GM23248 (cell line): ENCODE data around the gene TUBB. TPM values are rescaled to one million over a fixed set of nuclear protein-coding genes. Genes with fewer than 3 reads are reported as not detected.

Experiments used
- DNase-seq: peaks from one replicate; pipeline ENCODE4 v3.0.0-alpha.2; 2015
- H2AFZ ChIP-seq: fragments of 200-600 bp; sonication (generic); 2 replicates; pipeline ENCODE4 v1.6.1; 2016; ENCODE audit warnings: antibody characterized with exemption
- H3F3A ChIP-seq: fragments of 200-600 bp; sonication (generic); 2 replicates; pipeline ENCODE4 v1.6.1; 2016; ENCODE audit warnings: mild to moderate bottlenecking, antibody characterized with exemption, mixed run types; ENCODE audit not compliant: insufficient read depth
- H3K27ac ChIP-seq: fragments of 200-600 bp; sonication (generic); 2 replicates; pipeline ENCODE4 v1.5.1; 2016; ENCODE audit warnings: mild to moderate bottlenecking
- H3K27me3 ChIP-seq: fragments of 200-600 bp; sonication (generic); replicated peaks from 2 replicates; pipeline ENCODE4 v1.6.1; 2016; ENCODE audit warnings: mild to moderate bottlenecking; ENCODE audit not compliant: insufficient read depth
- H3K36me3 ChIP-seq: fragments of 200-600 bp; sonication (generic); 2 replicates; pipeline ENCODE4 v1.6.1; 2016; ENCODE audit warnings: low read depth, mild to moderate bottlenecking
- H3K4me1 ChIP-seq: fragments of 200-600 bp; sonication (generic); 2 replicates; pipeline ENCODE4 v1.6.1; 2016; ENCODE audit warnings: mild to moderate bottlenecking; ENCODE audit not compliant: insufficient read depth
- H3K4me2 ChIP-seq: fragments of 200-600 bp; sonication (generic); one replicate; pipeline ENCODE4 v1.6.1; 2016; ENCODE audit warnings: mild to moderate bottlenecking; ENCODE audit not compliant: unreplicated experiment
- H3K4me3 ChIP-seq: fragments of 200-600 bp; sonication (generic); 2 replicates; pipeline ENCODE4 v1.5.1; 2016; ENCODE audit warnings: mild to moderate bottlenecking
- H3K79me2 ChIP-seq: fragments of 200-600 bp; sonication (generic); 2 replicates; pipeline ENCODE4 v1.6.1; 2016; ENCODE audit warnings: mild to moderate bottlenecking; ENCODE audit not compliant: insufficient read depth
- H3K9ac ChIP-seq: fragments of 200-600 bp; sonication (generic); 2 replicates; pipeline ENCODE4 v1.6.1; 2016; ENCODE audit warnings: mild to moderate bottlenecking
- H3K9me2 ChIP-seq: fragments of 200-600 bp; sonication (generic); 2 replicates; pipeline ENCODE4 v1.6.1; 2016; ENCODE audit warnings: mixed run types, mild to moderate bottlenecking, moderate library complexity; ENCODE audit not compliant: insufficient read depth
- H3K9me3 ChIP-seq: fragments of 200-600 bp; sonication (generic); one replicate; pipeline ENCODE4 v1.6.1; 2017; ENCODE audit warnings: low read depth
- H4K20me1 ChIP-seq: fragments of 200-600 bp; sonication (generic); 2 replicates; pipeline ENCODE4 v1.6.0; 2016; ENCODE audit not compliant: insufficient read depth
- EZH2 ChIP-seq: fragments of 200-600 bp; sonication (generic); IDR thresholded peaks from 2 replicates; pipeline ENCODE4 v1.6.1; 2018; ENCODE audit warnings: antibody characterized with exemption, mild to moderate bottlenecking; ENCODE audit not compliant: insufficient read depth, poor library complexity, severe bottlenecking
- EZH2phosphoT487 ChIP-seq: fragments of 200-600 bp; sonication (generic); IDR thresholded peaks from 2 replicates; pipeline ENCODE4 v1.6.1; 2018; ENCODE audit warnings: antibody characterized with exemption, moderate library complexity, mild to moderate bottlenecking, low read depth; ENCODE audit not compliant: insufficient read depth
- WGBS, 2 experiments: methylation state at CpG; one replicate each; pipeline ENCODE4 v1.1.6; 2015 to 2017; ENCODE audit warnings: low lambda C conversion rate in 2 of 2, low coverage in 1 of 2; ENCODE audit errors: missing lambda C conversion rate in 2 of 2; 5-methylcytosine and 5-hydroxymethylcytosine counted together
- in situ Hi-C: fragments of 300-500 bp; cut with MboI; formaldehyde crosslinking; loops from 2 replicates; pipeline ENCODE4 v1.15.0; 2020
- polyA plus RNA-seq: library from polyadenylated mRNA; unstranded; fragments of >200 nt; fragmentation: Nextera tagmentation; extraction: Ambion mirVana; gene quantifications from 2 replicates; pipeline ENCODE4 v1.2.1, GENCODE V29; 2016
- total RNA-seq: library from RNA; depleted of rRNA; stranded (reverse); fragments of >200 nt; shearing (Covaris generic); gene quantifications from 2 replicates; pipeline ENCODE4 v1.2.3, GENCODE V29; 2014

Gene TUBB
- total and polyA plus RNA-seq, 2 experiments from 2014 or later, result 491 to 565 TPM

GRCh38 chr6:30709101-30709868 lies 10.9 kb upstream of the TUBB start:
- no peak for DNase-seq
- Histone ChIP-seq H3K36me3 (peaks cover 3% of the 10 kb centered on the region; the same call in 1 of the 2 replicates), H3K9ac (no peak overlapping the region), H3K79me2 (0 out of 2 replicates have a peak, but pooled peaks cover 1% of the 10 kb centered on the region), H2AFZ (no peak overlapping the region), H3K4me1 (no peaks in the 10 kb centered on the region), H4K20me1 (no peaks in the 10 kb centered on the region), H3F3A (no peaks in the 10 kb centered on the region), H3K27ac (no peak overlapping the region), H3K9me3 (no peaks in the 10 kb centered on the region), H3K4me2 (no peak overlapping the region), H3K27me3 (no peaks in the 10 kb centered on the region), H3K9me2 (no peaks in the 10 kb centered on the region), H3K4me3 (no peak overlapping the region)
- TF ChIP-seq EZH2 (no peak), EZH2phosphoT487 (no peak)
- WGBS, 2 experiments, result 94 to 95% methylated on average over 2 of the region's 2 CpGs
- in situ Hi-C loops, result no loop called here

GRCh38 chr6:30711758-30712380 lies 8.3 kb upstream of the TUBB start:
- Histone ChIP-seq H2AFZ (no peak overlapping the region), H3K27ac (no peak overlapping the region), H3K4me2 (no peak overlapping the region), H3K36me3 (peaks cover 6% of the 10 kb centered on the region; the same call in 1 of the 2 replicates), H3K9me3 (no peaks in the 10 kb centered on the region), H3F3A (no peaks in the 10 kb centered on the region), H3K4me1 (peaks cover 5% of the 10 kb centered on the region; the same call in 1 of the 2 replicates), H4K20me1 (no peaks in the 10 kb centered on the region), H3K9me2 (no peaks in the 10 kb centered on the region), H3K79me2 (peaks cover 27% of the 10 kb centered on the region), H3K9ac (no peak overlapping the region), H3K27me3 (no peaks in the 10 kb centered on the region), H3K4me3 (no peak overlapping the region)
- TF ChIP-seq EZH2phosphoT487 (no peak), EZH2 (no peak)
- 89 to 100% methylated on average over 1 of the region's 1 CpG for WGBS, 2 experiments
- in situ Hi-C loops, result no loop called here
- DNase-seq, result no peak

- peaks cover 3% of the 10 kb centered on the region; the same call in 1 of the 2 replicates for H3K36me3 ChIP-seq
- no peaks in the 10 kb centered on the region for H3K27me3 ChIP-seq
- H2AFZ ChIP-seq, result no peak overlapping the region
- no peaks in the 10 kb centered on the region for H3K9me2 ChIP-seq
- no peak overlapping the region for H3K9ac ChIP-seq
- H3F3A ChIP-seq, result no peaks in the 10 kb centered on the region
- 77 to 80% methylated on average over 7 of the region's 7 CpGs for WGBS, 2 experiments
- H3K27ac ChIP-seq, result no peak overlapping the region
- H3K4me3 ChIP-seq, result no peak overlapping the region
- no peak overlapping the region for H3K4me2 ChIP-seq
- peaks cover 5% of the 10 kb centered on the region; the same call in 1 of the 2 replicates for H3K4me1 ChIP-seq
- in situ Hi-C loops, result no loop called here
- H3K9me3 ChIP-seq, result no peaks in the 10 kb centered on the region
- no peak for DNase-seq
- peaks cover 29% of the 10 kb centered on the region for H3K79me2 ChIP-seq
- no peaks in the 10 kb centered on the region for H4K20me1 ChIP-seq
- TF ChIP-seq EZH2 (no peak), EZH2phosphoT487 (no peak)
These were observed 7.7 kb upstream of the TUBB start for GRCh38 chr6:30712441-30712945.

- H3K79me2 ChIP-seq, result peaks cover 43% of the 10 kb centered on the region
- H2AFZ ChIP-seq, result no peak overlapping the region
- H3K27ac ChIP-seq, result no peak overlapping the region
- H3K9ac ChIP-seq, result no peak overlapping the region
- peaks cover 17% of the 10 kb centered on the region for H3K4me1 ChIP-seq
- no peak for DNase-seq
- peaks cover 3% of the 10 kb centered on the region; the same call in 1 of the 2 replicates for H3K36me3 ChIP-seq
- H3K27me3 ChIP-seq, result no peaks in the 10 kb centered on the region
- H3K4me3 ChIP-seq, result no peak overlapping the region
- no peak for TF ChIP-seq EZH2
- TF ChIP-seq EZH2phosphoT487, result no peak
- H3K4me2 ChIP-seq, result no peak overlapping the region
- no peaks in the 10 kb centered on the region for H3K9me3 ChIP-seq
- H3K9me2 ChIP-seq, result no peaks in the 10 kb centered on the region
- WGBS, 2 experiments, result 96 to 100% methylated on average over 1 of the region's 1 CpG
- H4K20me1 ChIP-seq, result no peaks in the 10 kb centered on the region
- H3F3A ChIP-seq, result peaks cover 13% of the 10 kb centered on the region
- in situ Hi-C loops, result no loop called here
These were observed 5.9 kb upstream of the TUBB start for GRCh38 chr6:30714263-30714662.
